Stimulated activated CD8-positive, alpha-beta memory T cell treated with anti-CD3 and anti-CD28 coated beads, Interleukin-12 subunit alpha, Interleukin-12 subunit beta, amount 100 ng/mL, for 1 hour (primary cell): ENCODE results near the gene DOCK4.

Source experiments
- DNase-seq: peaks from one replicate; pipeline ENCODE4 v3.0.0-alpha.2; 2020; ENCODE audit warnings: low read depth

Gene DOCK4

DNA sequence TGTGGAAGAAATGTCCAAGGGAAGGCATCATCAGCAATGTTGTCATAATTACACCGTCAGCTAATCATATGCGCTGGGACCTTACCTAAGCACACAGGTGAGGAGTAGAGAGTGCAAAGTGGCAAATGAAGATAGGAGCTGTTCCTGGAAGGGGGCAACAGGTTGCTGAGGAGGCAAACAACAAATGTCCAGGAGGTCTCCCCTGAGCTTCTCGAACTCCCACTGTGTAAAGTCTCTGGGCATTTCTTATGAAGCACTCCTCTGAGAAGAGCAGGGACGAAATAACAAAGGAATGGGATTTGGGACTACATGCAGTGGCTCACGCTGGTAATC lies 152.5 kb downstream of the DOCK4 start:
- no peak for DNase-seq

DNA sequence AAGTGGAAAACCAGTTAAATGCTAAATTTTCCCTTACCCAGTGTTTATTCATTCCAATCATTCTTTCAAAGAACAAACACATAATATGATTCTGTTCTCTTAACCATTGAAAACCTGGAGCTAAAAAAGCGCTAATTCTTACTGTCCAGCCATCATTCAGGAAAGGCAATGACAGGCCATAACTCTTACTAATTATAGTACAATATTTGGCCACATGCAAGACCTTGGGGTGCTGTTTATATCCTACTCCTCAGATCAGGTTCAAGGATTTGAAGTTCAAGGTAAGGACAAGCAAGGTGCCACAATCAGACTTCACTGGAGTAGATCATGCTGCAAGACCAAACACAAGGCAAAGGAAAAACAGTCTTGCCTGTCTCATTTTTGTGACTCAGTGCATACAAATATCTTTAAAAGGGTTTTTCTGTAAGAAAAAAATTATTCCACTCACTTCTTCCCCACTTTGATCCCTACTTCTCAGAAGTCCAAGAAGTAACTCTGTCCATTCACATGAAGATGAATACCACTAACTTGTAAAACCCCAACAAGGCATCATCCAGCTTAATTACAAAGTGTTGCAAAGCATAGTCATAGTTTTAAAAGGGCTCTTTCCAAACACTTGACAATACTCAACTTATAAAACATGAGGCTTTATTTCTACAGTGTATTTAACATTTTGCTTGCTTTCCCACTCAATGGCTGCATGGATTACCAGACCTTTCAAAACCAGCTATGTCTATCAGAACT lies 153.0 kb downstream of the DOCK4 start:
- DNase-seq, result no peak

DNA sequence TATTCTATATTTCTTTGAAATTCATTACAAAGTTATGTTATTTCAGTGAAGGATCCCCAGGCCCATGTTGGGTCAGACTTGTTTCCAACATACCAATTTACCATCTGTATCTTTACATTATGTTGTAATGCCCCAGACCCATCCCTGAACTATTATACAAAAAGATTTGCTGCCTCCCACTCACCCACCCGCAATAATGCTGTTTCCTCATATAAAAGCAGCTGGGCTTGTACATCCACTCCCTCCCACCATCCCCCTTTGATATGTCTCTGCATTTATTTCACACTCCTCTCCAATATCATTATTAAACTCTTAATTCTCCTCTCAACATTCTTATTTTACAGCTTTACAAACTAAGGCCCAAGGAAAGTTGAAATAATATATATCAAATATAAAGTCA lies 153.7 kb downstream of the DOCK4 start:
- DNase-seq, result no peak

DNA sequence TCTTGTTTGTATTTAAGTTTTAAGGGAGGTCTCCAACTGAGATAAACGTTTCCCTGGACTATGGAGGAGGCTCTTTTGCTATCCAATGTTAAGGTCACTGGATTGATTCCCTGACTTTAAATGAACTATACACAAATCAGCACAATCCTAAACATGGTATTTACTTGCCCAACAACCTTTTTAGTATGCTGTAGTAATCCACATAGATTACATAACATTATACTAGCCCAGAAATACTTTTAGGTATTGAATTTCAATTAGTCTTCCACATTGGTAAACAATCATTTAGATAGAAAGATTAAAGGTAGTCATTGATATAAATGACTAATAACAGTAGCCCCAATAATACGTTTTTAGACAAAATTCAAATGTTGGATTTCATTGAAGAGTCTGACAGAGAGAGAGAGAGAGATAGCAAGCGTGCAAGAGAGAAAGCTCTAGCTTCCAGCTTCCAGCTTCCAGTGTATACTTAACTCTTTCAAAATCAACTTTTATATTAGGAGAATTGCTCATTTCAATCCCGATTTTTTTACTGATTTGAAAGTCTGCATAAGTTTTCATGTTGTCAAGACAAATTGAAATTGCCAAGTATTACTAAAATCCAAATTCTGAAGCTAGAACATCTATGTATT lies 155.8 kb downstream of the DOCK4 start:
- DNase-seq, result no peak

DNA sequence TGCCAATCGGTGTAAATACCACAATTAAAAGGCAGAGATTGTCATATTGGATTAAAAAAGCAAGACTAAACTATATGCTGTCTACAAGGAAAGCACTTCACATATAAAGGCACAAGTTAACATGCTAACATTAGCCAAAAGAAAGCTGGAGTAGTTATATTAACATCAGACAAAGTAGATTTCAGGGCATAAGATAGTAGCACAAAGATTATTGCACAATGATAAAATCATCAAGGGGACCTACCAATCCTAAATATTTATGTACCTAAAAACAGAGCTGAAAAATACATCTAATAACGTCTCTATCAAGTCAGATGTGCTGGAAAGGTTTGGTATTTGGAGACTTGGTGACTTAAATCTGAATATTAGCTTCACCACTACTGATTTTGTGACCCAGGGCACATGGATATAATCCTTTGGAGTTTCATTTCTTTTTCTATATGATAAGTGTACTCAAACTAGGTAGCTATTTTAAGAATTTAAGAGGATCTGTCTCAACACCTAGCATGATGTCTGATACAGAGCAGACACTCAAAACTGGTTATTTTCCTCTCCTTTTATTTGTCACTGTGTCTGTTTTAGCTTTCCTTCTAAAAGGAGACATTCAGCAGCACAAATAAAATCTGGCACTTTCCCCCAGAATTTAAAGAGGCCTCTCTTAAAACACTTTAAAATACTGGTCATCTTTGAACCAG lies 156.5 kb downstream of the DOCK4 start:
- DNase-seq, result no peak

DNA sequence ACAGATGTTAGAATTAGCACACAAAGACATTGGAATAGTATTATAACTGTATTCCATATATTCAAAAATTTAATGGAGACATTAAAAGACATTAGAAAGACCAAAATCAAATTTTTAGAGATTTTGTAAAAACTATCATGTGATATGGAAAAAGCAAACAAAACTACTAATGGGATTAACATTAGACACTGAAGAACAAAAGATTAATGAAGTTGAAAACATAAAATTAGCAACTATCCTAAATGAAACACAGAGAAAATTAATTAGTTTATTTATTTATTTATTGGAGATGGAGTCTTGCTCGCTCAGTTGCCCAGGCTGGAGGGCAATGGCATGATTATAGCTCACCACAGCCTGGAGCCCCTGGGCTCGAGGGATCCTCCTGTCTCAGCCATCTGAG lies 158.8 kb downstream of the DOCK4 start:
- no peak for DNase-seq

DNA sequence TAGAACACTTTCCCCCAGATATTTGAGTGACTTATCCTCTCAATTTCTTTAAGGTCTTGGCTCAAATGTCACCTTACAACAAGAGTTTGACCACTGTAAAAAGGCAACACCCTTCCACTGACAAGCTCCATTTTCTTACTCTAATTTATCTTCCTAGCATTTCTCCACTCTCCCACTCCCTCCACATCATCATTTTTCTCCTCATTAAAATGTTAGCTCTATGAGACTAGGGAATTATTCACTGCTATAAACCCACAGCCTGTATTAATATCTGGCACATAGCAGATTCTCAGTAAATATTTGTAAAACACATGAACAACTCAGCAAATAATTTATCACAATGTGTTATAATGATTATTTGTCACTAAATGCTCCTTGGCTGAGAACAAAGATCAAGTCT lies 161.0 kb downstream of the DOCK4 start:
- DNase-seq, result no peak

DNA sequence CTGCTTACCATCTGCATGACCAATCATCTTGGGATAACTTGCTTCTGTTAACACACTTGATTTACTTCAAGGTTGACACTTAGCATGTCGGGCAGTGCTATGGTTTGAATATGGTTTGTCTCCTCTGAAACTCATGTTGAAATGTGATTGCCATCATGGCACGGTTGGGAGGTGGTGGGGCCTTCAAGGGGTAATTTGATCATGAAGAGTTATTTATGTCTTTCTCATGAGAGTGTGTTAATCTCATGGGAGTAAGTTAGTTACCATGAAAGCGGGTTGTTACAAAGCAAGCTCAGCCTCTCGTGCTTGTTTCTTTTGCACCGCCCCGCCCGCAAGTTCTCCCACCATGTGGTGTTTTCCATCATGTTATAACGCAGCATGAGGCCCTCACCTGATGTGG lies 163.6 kb downstream of the DOCK4 start:
- no peak for DNase-seq

DNA sequence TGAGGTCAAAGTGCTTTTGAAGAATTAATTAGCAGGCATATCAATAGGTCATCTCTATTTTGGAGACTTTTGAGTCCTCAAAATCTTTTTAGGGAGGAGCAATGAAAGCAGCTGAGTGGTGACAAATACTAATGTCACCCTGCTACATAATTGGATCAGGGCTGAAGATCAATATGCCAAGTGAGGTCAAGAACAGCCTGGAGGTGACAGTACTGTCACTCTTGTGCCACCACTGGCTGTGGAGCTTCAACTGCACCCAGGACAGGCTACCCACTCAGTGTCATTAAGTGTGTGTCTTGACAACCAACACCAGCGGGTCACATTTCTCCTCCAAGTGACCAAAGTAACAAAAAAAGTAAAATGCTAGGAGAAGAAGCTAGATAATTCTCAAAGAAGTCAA lies 167.8 kb downstream of the DOCK4 start:
- DNase-seq, result no peak

DNA sequence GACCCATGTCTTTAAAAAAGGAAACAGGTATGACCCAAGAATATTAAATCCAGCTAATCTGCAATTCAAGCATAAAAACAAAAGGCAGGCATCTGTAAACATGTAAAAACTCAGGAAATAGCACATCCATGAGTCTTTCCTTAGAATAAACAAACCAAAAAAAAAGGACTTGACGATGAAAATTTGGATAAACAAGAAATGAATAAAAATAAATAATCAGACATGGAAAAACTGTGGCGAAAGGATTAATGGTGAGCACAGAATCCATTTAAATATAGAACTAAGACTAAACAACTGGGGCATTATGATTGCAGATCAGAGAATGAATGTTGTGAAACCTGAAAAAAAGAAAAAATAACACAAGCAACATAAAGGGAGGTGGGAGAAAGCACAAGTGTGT lies 170.1 kb downstream of the DOCK4 start:
- DNase-seq, result no peak

DNA sequence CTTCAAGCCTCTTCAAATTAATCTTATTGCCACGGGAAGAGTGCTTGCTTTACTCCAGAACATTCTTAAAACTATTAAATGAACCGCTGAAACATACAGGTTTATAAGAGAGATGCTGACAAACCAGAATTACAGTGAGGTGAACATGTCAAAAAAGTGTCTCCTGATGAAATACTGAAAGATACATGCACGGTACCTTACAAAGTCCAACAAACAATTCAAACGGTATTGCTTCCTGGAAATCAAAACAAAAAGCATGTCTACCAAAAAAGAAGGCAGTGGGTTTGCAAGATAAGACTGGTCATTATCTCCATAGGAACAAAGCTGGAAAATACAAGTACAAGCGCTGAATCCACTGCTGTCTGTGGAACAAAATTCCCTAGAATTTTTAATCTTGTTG lies 174.5 kb downstream of the DOCK4 start:
- no peak for DNase-seq

DNA sequence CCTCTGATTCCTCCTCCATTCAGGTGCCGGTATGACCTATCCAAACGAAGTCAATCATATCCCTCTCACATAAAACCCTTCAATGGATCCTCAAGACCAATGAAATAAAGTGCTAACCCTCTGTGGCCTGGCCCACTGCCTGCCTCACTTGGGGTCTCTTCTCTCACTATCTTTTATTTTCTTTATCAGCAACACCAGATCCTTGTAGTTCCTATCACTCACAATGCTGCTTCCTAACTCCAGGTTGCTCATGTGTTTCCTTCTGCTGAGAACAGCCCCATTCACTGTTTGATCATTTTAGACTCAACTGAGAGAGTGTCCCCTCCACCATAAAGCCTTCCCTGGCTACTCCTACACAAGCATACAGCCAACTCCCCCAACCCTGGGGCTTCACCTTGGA lies 180.6 kb downstream of the DOCK4 start:
- DNase-seq, result no peak

DNA sequence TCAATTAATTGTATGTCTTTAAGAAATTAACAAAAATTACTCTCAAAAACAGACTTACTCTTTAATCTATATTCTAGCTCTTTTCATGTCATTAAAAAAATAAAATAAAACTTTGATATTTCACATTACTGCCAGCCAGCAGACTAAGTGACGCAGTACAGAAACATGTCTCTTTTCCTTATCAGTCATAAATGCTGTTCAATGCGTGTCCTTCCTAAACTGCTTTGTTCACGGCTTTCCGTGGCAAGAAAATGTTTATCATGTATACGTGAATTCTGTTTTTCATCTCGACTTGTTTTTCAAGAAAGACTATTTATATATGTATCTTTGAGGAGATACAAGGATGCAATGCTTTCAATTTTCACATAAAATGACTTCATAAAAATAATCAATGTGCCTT lies 182.4 kb downstream of the DOCK4 start:
- DNase-seq, result no peak

DNA sequence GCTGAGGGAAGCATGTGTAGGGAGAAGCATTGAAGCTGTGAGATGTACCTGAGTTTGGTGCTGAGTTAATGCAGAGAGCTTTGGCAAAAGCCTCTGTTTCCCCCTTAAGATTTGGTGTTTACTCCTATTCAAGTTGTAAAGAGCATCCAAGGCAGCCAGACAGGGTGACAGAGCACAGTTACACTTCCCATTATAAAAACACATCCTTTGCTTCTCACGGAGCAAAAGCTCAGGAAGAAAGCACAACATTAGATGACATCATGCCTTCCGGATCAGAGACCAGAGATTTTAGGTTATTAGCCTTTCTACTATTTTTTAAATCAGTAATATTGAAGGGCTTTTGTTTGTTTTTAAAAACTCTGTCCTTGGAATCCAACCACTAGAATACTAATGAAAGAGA lies 182.9 kb downstream of the DOCK4 start:
- DNase-seq, result no peak

DNA sequence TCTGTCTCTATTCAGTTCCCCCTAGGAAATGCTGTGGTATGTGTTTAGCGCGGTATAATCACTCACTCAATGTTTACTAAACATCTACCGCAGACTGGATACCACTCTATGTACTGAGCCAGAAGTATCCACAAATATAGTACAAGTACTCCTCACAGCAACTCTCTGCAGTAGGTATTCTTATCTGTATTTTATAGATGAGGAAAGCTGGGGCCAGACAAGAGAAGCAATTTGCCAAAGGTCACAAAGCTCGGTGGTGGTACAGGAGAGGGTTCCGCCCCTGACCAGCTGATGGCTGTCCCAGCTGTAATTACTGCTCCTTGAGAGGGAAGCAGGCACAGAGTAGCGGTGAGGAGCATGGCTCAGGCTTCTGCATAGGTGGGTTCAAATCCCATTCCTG lies 184.1 kb downstream of the DOCK4 start:
- DNase-seq, result no peak

DNA sequence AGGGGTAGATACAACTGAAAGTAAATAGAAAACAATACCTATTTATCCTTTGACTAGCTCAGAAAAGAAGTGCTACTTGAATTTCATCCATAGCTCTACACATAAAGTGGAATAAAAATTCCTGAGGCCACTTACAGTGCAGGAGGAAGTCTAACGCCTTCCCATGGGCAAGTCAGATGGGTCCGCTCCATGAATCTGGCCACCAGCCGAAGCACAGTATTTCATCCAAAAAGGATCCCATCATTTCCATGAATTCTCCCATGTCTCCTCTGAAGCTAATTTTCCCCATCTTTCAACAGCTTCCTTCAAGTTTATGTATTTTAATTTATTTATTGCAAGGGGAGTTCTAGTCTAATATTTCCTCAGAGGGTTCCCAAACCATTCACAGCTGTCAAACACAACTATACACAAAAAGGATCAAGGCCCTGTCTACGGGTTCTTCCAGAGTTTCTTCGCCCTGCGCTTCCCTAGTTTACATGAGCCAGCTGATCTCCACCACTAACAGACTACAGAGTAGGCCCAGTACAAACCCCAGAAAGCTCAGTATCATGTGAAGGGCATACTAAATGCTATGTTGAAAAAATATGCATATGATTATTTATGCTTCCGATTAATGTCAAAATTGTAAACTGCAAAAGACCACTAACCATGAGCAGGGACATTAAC lies 184.7 kb downstream of the DOCK4 start:
- no peak for DNase-seq

DNA sequence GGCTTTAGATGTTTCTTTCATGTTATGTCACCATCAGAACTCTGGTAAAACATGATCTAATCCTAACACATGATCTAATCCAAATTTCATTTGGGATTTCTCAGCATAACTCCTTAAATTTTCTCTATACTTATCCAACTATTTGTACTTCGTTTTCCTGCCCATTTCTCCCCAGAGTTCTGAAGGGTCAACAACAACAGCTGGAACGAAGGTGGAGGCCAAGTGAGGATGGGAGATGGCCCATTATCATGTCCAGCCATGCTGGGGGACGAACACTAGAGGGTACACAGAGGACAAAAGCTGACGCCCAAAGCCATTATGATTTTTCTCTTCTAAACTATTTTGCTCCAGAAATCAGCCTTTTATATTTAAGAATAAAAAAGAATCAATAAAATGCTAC lies 185.4 kb downstream of the DOCK4 start:
- DNase-seq, result no peak

DNA sequence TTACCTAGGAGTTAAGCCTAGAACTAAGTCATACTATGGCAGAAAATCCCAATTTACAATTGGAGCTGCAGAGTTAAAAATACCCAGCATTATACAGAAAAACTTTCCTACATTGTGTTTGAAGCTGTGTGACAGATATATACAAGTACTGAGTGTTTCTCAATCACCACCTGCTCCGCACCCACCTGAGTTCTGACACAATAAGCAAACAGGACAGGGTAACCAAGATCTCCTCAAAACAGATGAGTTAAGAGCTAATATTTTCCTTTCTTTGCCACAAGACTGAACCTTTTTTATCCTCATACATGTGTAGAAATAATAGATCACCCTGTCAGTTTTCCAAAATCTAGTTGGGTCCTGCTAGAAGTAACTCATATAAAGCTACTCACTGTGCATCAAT lies 186.3 kb downstream of the DOCK4 start:
- DNase-seq, result no peak

DNA sequence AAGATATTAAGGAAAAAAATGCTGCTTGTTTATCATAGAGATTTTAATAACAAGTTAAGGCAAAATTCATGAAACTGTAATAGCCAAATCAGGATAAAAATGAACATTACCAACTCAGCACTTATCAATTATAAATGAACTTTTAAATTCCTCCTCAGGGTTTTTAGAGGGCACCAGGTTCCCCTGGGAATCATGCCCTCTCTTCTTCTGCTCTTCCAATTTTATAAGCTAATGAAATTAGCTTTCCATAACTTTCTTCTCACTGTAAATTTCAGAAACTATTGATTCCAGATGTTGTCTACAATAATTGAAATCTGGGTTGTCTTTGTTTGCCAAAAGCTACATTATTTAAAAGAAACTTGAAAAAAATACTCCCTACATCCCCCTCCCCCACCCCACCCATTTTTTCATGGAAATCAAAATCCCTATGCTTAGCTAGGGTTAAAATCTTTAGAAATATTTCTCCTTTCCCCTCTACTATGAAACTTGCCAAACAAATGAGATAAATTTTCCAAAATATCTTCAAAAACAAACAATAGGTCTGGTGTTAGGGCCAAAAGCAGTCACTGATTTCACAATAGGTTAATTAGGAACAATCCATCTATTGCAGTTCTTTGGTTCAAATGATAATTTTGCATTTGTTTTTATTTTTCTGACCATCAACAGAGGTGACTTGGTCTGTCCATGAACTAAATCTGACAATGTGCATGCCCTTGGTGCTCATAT lies 187.7 kb downstream of the DOCK4 start:
- no peak for DNase-seq

DNA sequence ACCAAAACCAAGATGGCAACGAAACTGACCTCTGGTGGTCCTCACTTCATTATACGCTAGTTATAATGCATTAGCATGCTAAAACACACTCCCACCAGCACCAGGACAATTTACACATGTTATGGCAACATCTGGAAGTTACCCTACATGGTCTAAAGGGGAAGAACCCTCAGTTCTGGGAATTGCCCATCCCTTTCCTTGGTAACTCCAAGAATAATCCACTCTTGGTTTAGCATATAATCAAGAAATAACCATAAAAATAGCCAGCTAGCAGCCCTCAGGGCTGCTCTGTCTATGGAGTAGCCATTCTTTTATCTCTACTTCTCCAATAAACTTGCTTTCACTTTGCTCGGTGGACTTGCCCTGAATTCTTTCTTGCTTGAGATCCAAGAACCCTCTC lies 191.1 kb downstream of the DOCK4 start:
- no peak for DNase-seq

DNA sequence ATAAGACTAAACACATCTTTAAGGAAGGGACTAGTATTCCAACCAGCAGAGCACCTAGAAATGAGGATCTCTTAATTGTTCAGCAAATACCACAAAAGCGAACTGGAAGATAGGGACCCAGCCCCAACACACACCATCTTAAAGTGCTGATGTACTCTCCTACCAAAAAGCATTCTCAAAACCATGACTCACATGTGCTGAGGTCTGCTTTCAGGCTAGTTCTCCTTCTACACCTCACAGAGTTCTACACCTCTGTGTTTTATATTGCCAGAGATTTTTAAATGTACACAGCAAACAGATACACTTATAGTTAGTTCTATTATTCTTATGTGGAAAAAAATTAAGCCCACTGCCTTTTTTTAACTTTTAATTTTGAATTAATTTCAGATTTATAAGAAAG lies 191.9 kb downstream of the DOCK4 start:
- no peak for DNase-seq

DNA sequence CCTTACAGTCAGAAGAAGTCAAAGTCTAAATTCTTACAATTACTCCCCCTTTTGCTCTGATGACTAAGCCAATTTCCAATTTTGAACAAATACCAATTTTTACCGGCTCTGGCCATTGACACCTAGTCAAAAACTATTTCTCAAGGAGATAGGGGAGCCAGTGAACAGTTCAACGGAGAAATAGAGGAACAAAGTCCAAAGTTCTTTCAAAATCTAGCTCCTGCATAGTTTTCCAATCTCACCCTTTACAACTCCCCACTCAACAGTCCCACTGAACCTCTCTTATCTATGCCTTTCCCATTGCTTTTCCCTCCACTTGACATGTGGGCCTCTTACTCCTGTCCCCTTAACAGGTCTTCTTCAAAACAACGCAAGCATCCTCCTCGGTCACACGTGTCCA lies 192.9 kb downstream of the DOCK4 start:
- no peak for DNase-seq

DNA sequence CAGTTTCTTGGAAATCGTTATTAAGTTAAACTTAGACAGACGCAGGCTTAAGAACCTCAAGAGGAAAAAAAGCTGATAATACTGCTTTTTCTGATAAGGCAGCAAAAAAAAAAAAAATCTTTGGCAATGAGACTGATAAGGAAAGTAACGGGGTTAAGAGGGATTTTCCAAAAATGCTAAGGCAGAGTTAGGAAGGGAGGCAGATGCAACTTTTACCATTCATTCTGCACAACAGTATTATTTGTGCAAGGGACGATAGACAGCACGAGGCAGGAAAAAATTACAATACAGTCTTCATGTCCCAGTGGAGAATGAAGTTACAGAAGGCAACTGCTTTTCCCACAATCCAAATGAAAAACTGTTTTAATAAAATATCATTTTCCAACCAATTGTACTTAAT lies 194.0 kb downstream of the DOCK4 start:
- no peak for DNase-seq
